GM12878 (cell line): Measurements from ENCODE around the gene RNF11. TPM values are rescaled to one million over a fixed set of nuclear protein-coding genes. Genes with fewer than 3 reads are reported as not detected.

Source experiments
- polyA plus RNA-seq, 11 experiments: library from polyadenylated mRNA; depleted of rRNA in 4 of 11; unstranded in 6 of 11; stranded (reverse) in 5 of 11; fragments of >200 nt; fragmentation: Nextera tagmentation in 4 of 11; fragmentation: Illumina TruSeq in 1 of 11; extraction: Ambion mirVana in 4 of 11; extraction: Trizol in 1 of 11; gene quantifications; 1 replicate in 1 of 11; 2 replicates in 10 of 11; pipeline versions ENCODE4 v1.2.1 to v1.2.3, GENCODE V29; 2011 to 2016; ENCODE audit warnings: inconsistent platforms in 2 of 11, missing spikeins in 2 of 11, low read depth in 1 of 11
- total RNA-seq, 4 experiments: library from RNA; depleted of rRNA in 3 of 4; stranded (reverse); fragments of >200 nt in 3 of 4; fragmentation: Illumina TruSeq in 1 of 4; extraction: Trizol in 1 of 4; gene quantifications; 2 replicates each; pipeline versions ENCODE4 v1.2.1 to v1.2.3, GENCODE V29; 2013 to 2021

The RNF11 gene
- total and polyA plus RNA-seq, 10 of the 15 experiments (the other 5 are each of a cell fraction or from before 2014, with no cell fraction given) = 9.5 to 43.6 (median 32.3) TPM

Other genes starting within 250 kb of the RNF11 start
- gene C1orf185, start 134.0 kb upstream of the RNF11 start, total RNA-seq (2014; rRNA removed) = 0.40 TPM in 1 of 2 replicates, not detected in the other
- gene C1orf185, start 134.0 kb upstream of the RNF11 start, total RNA-seq (2014; rRNA removed; fragmentation: Illumina TruSeq; extraction: Trizol) = not detected in 2 replicates
- not detected in 2 replicates for gene C1orf185, start 134.0 kb upstream of the RNF11 start, total RNA-seq (2021)
- not detected in 2 replicates for gene C1orf185, start 134.0 kb upstream of the RNF11 start, polyA plus RNA-seq (2011; rRNA removed)
- gene C1orf185, start 134.0 kb upstream of the RNF11 start, polyA plus RNA-seq (2014; fragmentation: Illumina TruSeq; extraction: Trizol) = not detected in 2 replicates
- gene C1orf185, start 134.0 kb upstream of the RNF11 start, polyA plus RNA-seq (2014; fragmentation: Nextera tagmentation; extraction: Ambion mirVana) = not detected
- gene C1orf185, start 134.0 kb upstream of the RNF11 start, polyA plus RNA-seq (2014; rRNA removed) = not detected in 2 replicates
- not detected for gene C1orf185, start 134.0 kb upstream of the RNF11 start, polyA plus RNA-seq (2016; fragmentation: Nextera tagmentation; extraction: Ambion mirVana)
- gene TTC39A, start 94.3 kb downstream of the RNF11 start, total RNA-seq (2014; rRNA removed) = 0.82 and 1.6 TPM in 2 replicates
- 1.3 and 1.4 TPM in 2 replicates for gene TTC39A, start 94.3 kb downstream of the RNF11 start, total RNA-seq (2014; rRNA removed; fragmentation: Illumina TruSeq; extraction: Trizol)
- 1.5 and 3.5 TPM in 2 replicates for gene TTC39A, start 94.3 kb downstream of the RNF11 start, total RNA-seq (2021)
- 0.19 and 0.50 TPM in 2 replicates for gene TTC39A, start 94.3 kb downstream of the RNF11 start, polyA plus RNA-seq (2011; rRNA removed)
- gene TTC39A, start 94.3 kb downstream of the RNF11 start, polyA plus RNA-seq (2014; fragmentation: Illumina TruSeq; extraction: Trizol) = 1.2 and 1.5 TPM in 2 replicates
- 1 to 10 TPM in 1 of 2 experiments, under 1 TPM in 1; 0.75 to 1.1 TPM for gene TTC39A, start 94.3 kb downstream of the RNF11 start, polyA plus RNA-seq (2014; fragmentation: Nextera tagmentation; extraction: Ambion mirVana)
- 1.5 and 3.0 TPM in 2 replicates for gene TTC39A, start 94.3 kb downstream of the RNF11 start, polyA plus RNA-seq (2014; rRNA removed)
- under 1 TPM; 0.18 to 0.94 TPM for gene TTC39A, start 94.3 kb downstream of the RNF11 start, polyA plus RNA-seq (2016; fragmentation: Nextera tagmentation; extraction: Ambion mirVana)